ENCODE data around the gene NFIB.

Gene NFIB

GRCh38 chr9:14342736-14343135 lies 28.8 kb upstream of the NFIB start:
- no peaks in the 10 kb centered on the region for H4K20me1 ChIP-seq (ENCODE audit: insufficient read depth, low read length)
- H3K79me2 ChIP-seq (ENCODE audit: low read length), result no peaks in the 10 kb centered on the region
- no peak overlapping the region for H3K4me2 ChIP-seq (ENCODE audit: low read depth, low read length)
- no peak for TF ChIP-seq EZH2phosphoT487 (IDR thresholded peaks at IDR 0.05; ENCODE audit: low read length)
- no peaks in the 10 kb centered on the region for H3F3A ChIP-seq (ENCODE audit: insufficient read depth, low read length)
- no peaks in the 10 kb centered on the region for H3K27me3 ChIP-seq (replicated peaks; ENCODE audit: insufficient read depth, low read length)
- H3K9me2 ChIP-seq (replicated peaks; ENCODE audit: insufficient read depth, low read length), result no peaks in the 10 kb centered on the region
- no peaks in the 10 kb centered on the region for H3K9me3 ChIP-seq (replicated peaks; ENCODE audit: insufficient read depth, low read length)
- no peak overlapping the region for H3K27ac ChIP-seq (ENCODE audit: low read length)
- no peak overlapping the region for H2AFZ ChIP-seq (ENCODE audit: low read length)
- no peak for DNase-seq
- H3K4me1 ChIP-seq (ENCODE audit: low read length), result no peaks in the 10 kb centered on the region
- no peak overlapping the region for H3K4me3 ChIP-seq (ENCODE audit: low read length)
- no peaks in the 10 kb centered on the region for H3K36me3 ChIP-seq (replicated peaks; ENCODE audit: insufficient read depth, low read length)
- H3K9ac ChIP-seq (ENCODE audit: low read length), result no peak overlapping the region

GRCh38 chr9:14341437-14342122 lies 27.6 kb upstream of the NFIB start:
- Histone ChIP-seq H3K9me2 (replicated peaks; ENCODE audit: insufficient read depth, low read length) (no peaks in the 10 kb centered on the region), H4K20me1 (ENCODE audit: insufficient read depth, low read length) (no peaks in the 10 kb centered on the region), H3K9me3 (replicated peaks; ENCODE audit: insufficient read depth, low read length) (no peaks in the 10 kb centered on the region), H3F3A (ENCODE audit: insufficient read depth, low read length) (no peaks in the 10 kb centered on the region), H3K4me3 (ENCODE audit: low read length) (no peak overlapping the region), H3K36me3 (replicated peaks; ENCODE audit: insufficient read depth, low read length) (no peaks in the 10 kb centered on the region), H3K4me2 (ENCODE audit: low read depth, low read length) (no peak overlapping the region), H2AFZ (ENCODE audit: low read length) (no peak overlapping the region), H3K27ac (ENCODE audit: low read length) (no peak overlapping the region), H3K4me1 (ENCODE audit: low read length) (no peaks in the 10 kb centered on the region), H3K9ac (ENCODE audit: low read length) (no peak overlapping the region), H3K27me3 (replicated peaks; ENCODE audit: insufficient read depth, low read length) (no peaks in the 10 kb centered on the region), H3K79me2 (ENCODE audit: low read length) (no peaks in the 10 kb centered on the region)
- TF ChIP-seq CTCF (IDR thresholded peaks at IDR 0.05; ENCODE audit: low read length) (no peak), EZH2phosphoT487 (IDR thresholded peaks at IDR 0.05; ENCODE audit: low read length) (no peak), EZH2 (optimal IDR thresholded peaks at IDR 0.05; ENCODE audit: low read depth, low read length) (no peak)
- DNase-seq, result no peak

GRCh38 chr9:14340994-14341393 lies 27.1 kb upstream of the NFIB start:
- H2AFZ ChIP-seq (ENCODE audit: low read length), result no peak overlapping the region
- no peak overlapping the region for H3K4me3 ChIP-seq (ENCODE audit: low read length)
- no peaks in the 10 kb centered on the region for H3K9me2 ChIP-seq (replicated peaks; ENCODE audit: insufficient read depth, low read length)
- H3K27ac ChIP-seq (ENCODE audit: low read length), result no peak overlapping the region
- DNase-seq, result no peak
- H3K36me3 ChIP-seq (replicated peaks; ENCODE audit: insufficient read depth, low read length), result no peaks in the 10 kb centered on the region
- no peaks in the 10 kb centered on the region for H3F3A ChIP-seq (ENCODE audit: insufficient read depth, low read length)
- no peaks in the 10 kb centered on the region for H3K27me3 ChIP-seq (replicated peaks; ENCODE audit: insufficient read depth, low read length)
- no peaks in the 10 kb centered on the region for H3K9me3 ChIP-seq (replicated peaks; ENCODE audit: insufficient read depth, low read length)
- no peak overlapping the region for H3K9ac ChIP-seq (ENCODE audit: low read length)
- H3K4me1 ChIP-seq (ENCODE audit: low read length), result no peaks in the 10 kb centered on the region
- no peak overlapping the region for H3K4me2 ChIP-seq (ENCODE audit: low read depth, low read length)
- no peaks in the 10 kb centered on the region for H4K20me1 ChIP-seq (ENCODE audit: insufficient read depth, low read length)
- TF ChIP-seq EZH2 (optimal IDR thresholded peaks at IDR 0.05; ENCODE audit: low read depth, low read length) (no peak), CTCF (IDR thresholded peaks at IDR 0.05; ENCODE audit: low read length) (no peak), EZH2phosphoT487 (IDR thresholded peaks at IDR 0.05; ENCODE audit: low read length) (no peak)
- H3K79me2 ChIP-seq (ENCODE audit: low read length), result no peaks in the 10 kb centered on the region

GRCh38 chr9:14340219-14340873 lies 26.4 kb upstream of the NFIB start:
- no peak overlapping the region for H3K4me3 ChIP-seq (ENCODE audit: low read length)
- no peak overlapping the region for H3K4me2 ChIP-seq (ENCODE audit: low read depth, low read length)
- no peak overlapping the region for H2AFZ ChIP-seq (ENCODE audit: low read length)
- H3K79me2 ChIP-seq (ENCODE audit: low read length), result no peaks in the 10 kb centered on the region
- no peak for TF ChIP-seq EZH2phosphoT487 (IDR thresholded peaks at IDR 0.05; ENCODE audit: low read length)
- no peak for TF ChIP-seq EZH2 (optimal IDR thresholded peaks at IDR 0.05; ENCODE audit: low read depth, low read length)
- no peak for TF ChIP-seq CTCF (IDR thresholded peaks at IDR 0.05; ENCODE audit: low read length)
- no peak overlapping the region for H3K9ac ChIP-seq (ENCODE audit: low read length)
- H3F3A ChIP-seq (ENCODE audit: insufficient read depth, low read length), result no peaks in the 10 kb centered on the region
- no peak for DNase-seq
- no peaks in the 10 kb centered on the region for H4K20me1 ChIP-seq (ENCODE audit: insufficient read depth, low read length)
- no peak overlapping the region for H3K27ac ChIP-seq (ENCODE audit: low read length)
- no peaks in the 10 kb centered on the region for H3K9me2 ChIP-seq (replicated peaks; ENCODE audit: insufficient read depth, low read length)
- no peaks in the 10 kb centered on the region for H3K9me3 ChIP-seq (replicated peaks; ENCODE audit: insufficient read depth, low read length)
- no peaks in the 10 kb centered on the region for H3K4me1 ChIP-seq (ENCODE audit: low read length)
- H3K27me3 ChIP-seq (replicated peaks; ENCODE audit: insufficient read depth, low read length), result no peaks in the 10 kb centered on the region
- no peaks in the 10 kb centered on the region for H3K36me3 ChIP-seq (replicated peaks; ENCODE audit: insufficient read depth, low read length)
